Hematopoietic multipotent progenitor cell (in vitro differentiated cells): ENCODE measurements around the gene COL8A1. TPM values are rescaled to one million over a fixed set of nuclear protein-coding genes. Genes with fewer than 3 reads are reported as not detected.
"Not testable (repeated sequence)": the region's sequence is repeated elsewhere in the genome, so short reads cannot be mapped to it uniquely, and the experiment has no call there.

Experiments used
- DNase-seq, 3 donors: peaks; one replicate each; pipeline ENCODE4 v3.0.0-alpha.2; 2011 to 2015; ENCODE audit warnings: low read depth in 2 of 3, low spot score in 2 of 3
- total RNA-seq: library from RNA; depleted of rRNA; stranded (reverse); fragments of >200 nt; gene quantifications from one replicate; pipeline ENCODE4 v1.2.3, GENCODE V29; 2012

The COL8A1 gene
- not detected for total RNA-seq

- peak in 1 of 3 donors; percentile 12 for DNase-seq
These were observed at the start of gene COL8A1 for GRCh38 chr3:99638167-99638948. TSS of gene COL8A1 (plus strand) at chr3:99638594. CDS start at chr3:99790683, 152,089 bp downstream.

- not testable (repeated sequence) for DNase-seq
These were observed 49.2 kb upstream of the COL8A1 start for GRCh38 chr3:99589168-99589567.

GRCh38 chr3:99599894-99600293 is 38.5 kb upstream of the COL8A1 start:
- DNase-seq = no peak

DNA sequence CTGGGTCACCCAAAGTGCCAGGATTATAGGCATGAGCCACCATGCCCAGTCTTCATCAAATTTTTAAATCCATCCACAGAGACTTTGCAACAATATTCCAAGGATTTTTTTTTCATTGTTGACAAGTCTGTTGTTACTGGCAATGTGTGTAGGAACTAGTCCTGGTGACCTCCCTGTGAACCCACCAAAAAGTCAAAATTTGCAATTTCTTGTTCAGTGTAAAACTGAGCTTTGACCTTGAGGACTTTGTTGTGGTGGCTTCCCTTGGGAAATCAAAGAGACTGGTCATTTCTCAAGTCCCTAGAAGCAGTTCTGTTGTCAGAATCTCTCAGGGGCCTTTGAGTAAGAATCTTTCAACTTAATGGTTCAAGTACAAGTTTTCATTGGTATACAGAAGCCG is 36.9 kb upstream of the COL8A1 start:
- DNase-seq = no peak

DNA sequence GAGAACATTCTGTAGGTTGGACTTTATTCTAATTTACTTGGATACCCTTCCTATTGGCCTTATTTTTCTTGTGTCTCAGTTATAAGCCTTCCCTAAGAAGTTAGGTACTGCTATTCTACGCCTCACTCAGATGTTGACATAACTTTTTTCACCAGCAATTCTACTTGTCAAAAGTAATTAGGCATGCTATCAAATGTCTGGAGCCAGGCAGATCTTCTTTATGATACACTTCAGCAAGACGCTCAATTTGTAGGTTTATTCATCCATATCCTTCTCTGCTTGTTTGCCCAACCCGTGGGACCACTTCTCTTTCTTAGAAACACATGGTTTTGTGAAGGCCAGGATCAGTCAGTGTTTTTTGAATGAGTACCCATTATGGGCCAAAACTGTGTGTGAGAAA is 36.2 kb upstream of the COL8A1 start:
- DNase-seq = no peak

- DNase-seq = no peak
These were observed 31.2 kb upstream of the COL8A1 start for GRCh38 chr3:99607151-99607550.

GRCh38 chr3:99614768-99615167 is 23.6 kb upstream of the COL8A1 start:
- no peak for DNase-seq

DNA sequence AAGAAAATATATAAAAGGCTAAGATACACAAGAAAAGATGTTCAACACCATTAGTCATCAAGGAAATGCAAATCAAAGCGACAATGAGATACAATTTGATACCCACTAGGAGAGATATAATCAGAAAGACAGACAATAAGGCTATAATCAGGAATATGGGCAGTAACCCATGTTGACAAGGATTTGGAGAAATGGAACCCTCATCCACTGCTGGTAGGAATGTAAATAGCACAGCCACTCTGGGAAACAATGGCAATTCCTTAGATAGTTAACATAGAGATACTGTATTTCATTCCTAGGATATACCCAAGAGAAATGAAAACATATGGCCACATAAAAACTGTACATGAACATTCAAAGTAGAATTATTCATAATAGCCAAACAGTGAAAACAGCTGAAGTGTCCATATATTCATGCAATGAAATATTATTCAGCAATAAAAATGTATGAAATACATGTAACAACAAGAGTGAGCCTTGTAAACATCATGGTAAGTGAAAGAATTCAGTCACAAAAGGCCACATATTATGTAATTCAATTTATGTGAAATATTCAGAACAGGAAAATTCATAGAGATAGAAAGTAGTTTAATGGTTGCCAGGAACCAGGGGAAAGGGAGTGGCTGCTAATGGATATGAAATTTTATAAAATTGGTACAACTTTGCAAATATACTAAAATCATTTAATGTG is 18.2 kb upstream of the COL8A1 start:
- DNase-seq = no peak

DNA sequence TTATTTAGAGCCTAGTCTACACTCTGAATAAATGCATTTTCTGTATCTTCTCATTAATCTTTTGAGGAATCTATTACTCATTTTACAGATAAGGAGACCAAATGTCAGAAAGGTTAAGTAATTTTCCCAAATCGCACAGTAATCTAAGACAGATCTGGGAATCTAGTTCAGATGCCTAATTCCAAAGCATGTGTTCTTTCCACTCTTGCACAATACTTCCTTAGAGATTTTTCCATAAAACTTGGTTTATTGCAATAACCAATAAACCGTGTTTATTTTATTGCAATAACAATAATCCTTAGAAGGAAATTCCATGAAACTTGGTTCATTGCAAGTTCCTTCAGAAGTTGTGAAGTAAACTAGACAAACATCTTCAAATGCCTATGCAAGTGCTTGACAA is 17.4 kb upstream of the COL8A1 start:
- no peak for DNase-seq

GRCh38 chr3:99624496-99625236 is 13.7 kb upstream of the COL8A1 start:
- DNase-seq = no peak

- no peak for DNase-seq
These were observed 13.2 kb upstream of the COL8A1 start for GRCh38 chr3:99625237-99625622.

- no peak for DNase-seq
These were observed 12.6 kb upstream of the COL8A1 start for GRCh38 chr3:99625643-99626416.

- no peak for DNase-seq
These were observed 12.0 kb upstream of the COL8A1 start for GRCh38 chr3:99626417-99626788.

DNA sequence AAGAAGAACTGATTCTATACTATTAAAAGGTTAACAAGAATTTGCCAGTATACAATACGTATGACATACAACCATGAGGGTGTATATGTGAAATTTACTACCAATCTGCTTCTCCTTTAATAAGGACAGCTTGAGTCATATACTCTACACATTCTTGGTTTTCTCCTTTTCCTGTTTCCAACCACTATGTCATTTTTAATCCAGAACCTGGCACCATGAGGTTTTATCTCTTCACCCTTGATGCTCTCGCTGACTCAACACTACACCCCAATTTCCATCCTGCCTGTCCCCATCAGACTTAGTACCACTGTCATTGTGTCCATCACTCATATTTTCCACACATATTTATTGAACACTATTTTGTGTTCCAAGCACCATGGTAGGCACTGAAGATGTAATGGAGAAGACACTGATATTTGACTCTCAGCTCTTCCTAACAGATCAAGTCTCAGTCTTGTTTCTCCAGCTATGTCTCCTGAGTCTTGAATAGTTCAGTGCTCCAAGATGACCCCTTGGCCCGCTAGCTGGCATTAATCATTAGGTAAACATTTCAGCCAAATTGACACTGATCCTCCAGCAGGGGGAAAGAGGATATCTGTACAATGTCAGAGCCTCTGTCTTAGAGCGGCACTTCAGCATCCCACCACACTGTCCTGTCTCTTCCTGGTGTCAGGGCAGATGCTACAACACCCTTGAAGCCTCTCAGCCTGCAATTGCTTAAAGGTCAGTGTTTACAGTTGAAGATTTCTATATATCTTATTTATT is 11.2 kb upstream of the COL8A1 start:
- DNase-seq = no peak

DNA sequence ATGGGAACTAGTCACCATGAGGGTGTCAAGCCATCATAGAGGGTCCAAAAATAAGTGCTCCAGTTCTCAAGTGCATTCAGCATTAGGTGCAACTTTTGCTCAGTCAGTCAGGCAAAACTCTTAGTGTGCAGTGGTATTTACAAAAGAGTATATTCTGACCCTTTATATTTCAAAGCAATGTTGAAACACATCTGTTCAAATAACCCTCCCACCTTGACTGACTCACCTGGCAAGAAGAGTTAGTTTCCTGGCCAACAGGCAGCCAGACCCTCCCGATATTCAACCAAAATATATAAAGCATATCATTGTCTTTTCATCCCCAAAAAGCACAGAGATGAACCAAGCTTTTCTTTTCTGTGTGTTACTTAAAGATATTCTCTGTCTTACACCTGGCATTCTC is 7.6 kb upstream of the COL8A1 start:
- DNase-seq = no peak

DNA sequence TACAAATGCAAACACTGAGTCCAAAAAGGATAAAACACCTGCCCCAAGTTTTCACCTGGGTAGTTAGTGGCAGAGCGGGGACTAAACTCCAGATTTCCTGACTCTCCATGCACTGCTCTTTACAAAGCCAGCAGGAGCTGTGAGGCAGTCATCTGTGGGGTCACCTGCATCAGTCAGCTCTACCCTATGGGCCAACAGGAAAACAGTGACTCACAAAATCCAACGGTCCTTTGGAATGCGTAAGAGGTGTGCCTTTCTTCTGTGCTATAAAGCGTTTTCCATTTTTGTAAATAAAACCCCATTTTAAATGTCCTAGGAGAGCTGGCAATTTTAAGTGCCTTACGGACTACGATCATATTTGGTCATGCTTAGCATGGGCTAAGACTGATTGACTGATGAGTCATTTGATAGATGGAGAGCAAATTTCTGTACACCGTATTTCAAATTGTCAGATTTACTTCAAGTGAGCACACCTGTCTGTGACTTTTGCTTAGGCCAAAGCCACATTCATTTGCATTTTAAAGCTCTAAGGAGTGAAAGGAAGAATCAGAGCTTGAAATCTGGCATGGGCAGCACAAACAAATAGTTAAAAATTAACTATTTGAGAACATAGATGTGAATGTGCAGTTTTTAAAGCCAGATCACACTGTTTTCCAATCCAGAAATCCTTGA is 4.4 kb upstream of the COL8A1 start:
- no peak for DNase-seq

- no peak for DNase-seq
These were observed 3.5 kb upstream of the COL8A1 start for GRCh38 chr3:99634881-99635280.

- no peak for DNase-seq
These were observed 3.0 kb upstream of the COL8A1 start for GRCh38 chr3:99635348-99635747.

- no peak for DNase-seq
These were observed 1.4 kb upstream of the COL8A1 start for GRCh38 chr3:99637016-99637367.
